NCI-H748 (cell line): ENCODE measurements around the gene PIK3CD.
"Not testable (repeated sequence)": the region's sequence is repeated elsewhere in the genome, so short reads cannot be mapped to it uniquely, and the experiment has no call there.

Experiments
- DNase-seq: peaks from one replicate; lab custom pipeline; 2025; ENCODE audit not compliant: unreplicated experiment; lab: John Stamatoyannopoulos, UW

Gene PIK3CD

DNA sequence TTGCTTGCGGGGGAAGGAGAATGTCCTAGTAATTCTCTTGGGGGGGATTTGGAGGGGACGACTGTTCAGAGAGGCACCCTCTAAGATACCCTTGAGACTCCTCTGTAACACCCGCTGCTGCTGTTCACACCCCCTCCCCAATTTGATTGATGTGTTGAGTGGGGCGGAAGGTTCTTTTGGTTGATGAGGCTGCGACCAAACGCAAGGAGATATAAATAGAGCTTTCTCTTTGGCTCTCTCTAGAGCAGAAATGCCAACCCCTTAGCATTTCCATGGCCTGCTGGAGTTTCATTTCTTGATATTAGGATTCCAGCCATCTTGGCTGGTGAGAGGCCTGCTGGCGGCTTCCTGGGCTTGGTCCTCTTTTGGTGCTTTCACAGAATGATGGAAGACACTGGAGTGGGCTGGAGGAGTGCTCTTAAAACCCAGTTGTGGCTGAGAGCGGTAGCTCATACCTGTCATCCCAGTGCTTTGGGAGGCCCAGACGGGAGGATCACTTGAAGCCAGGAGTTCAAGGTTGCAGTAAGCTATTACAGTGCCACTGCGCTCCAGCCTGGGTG, 2.0 kb downstream of the PIK3CD start:
- no peak for DNase-seq

- DNase-seq = no peak
Measured at GRCh38 chr1:9654051-9654833, 2.7 kb downstream of the PIK3CD start.

DNA sequence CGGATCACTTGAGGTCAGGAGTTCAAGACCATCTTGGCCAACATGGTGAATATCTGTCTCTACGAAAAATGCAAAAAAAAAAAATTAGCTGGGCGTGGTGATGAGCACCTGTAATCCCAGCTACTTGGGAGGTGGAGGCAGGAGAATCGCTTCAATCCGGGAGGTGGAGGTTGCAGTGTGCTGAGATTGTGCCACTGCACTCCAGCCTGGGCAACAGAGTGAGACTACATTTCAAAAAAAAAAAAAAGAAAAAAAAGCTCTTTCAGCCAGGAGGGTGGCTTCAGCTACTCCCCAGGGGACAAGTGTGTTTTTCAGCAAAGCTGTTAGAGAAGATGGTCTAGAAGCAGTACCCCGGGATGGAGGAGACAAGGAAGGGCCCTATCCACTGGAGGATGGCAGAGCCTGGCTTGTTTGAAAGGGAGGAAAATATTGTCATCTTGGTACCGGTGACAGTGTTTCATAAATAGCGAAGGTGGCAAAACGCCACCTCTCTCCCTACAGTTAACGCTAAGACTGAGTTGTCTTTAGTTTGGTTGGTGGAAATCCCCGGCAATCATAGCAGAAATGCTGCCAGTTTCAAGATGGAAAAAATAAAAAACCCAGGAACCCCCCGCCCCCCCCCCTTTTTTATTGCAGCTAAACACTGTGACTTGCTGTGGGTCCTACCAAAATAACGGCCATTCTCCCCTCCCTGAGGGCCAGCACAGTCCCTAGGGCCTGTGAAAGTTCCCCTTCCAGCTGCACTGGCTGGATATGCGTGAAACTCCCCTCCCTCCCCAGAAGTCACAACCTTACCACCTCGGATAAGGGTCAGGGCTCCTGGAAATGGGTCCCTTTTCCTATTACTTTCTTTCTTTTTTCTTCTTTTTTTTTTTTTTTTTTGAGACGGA, 3.5 kb downstream of the PIK3CD start:
- no peak for DNase-seq

DNA sequence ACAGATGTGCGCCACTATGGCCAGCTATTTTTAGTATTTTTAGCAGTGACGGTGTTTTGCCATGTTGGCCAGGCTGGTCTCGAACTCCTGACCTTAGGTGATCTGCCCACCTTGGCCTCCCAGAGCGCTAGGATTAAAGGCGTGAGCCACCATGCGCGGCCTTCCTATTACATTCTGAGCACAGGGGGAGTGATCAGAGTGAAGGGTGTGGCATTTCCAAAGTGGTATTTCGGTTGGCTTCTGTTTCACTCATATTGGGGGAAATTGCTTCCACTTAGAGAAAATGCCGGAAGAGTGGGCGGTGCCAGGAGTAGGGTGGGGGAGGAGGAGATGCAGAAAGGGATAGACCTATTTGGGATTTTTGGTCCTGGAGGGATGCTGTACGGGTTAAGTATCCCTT, 4.3 kb downstream of the PIK3CD start:
- DNase-seq = no peak

DNA sequence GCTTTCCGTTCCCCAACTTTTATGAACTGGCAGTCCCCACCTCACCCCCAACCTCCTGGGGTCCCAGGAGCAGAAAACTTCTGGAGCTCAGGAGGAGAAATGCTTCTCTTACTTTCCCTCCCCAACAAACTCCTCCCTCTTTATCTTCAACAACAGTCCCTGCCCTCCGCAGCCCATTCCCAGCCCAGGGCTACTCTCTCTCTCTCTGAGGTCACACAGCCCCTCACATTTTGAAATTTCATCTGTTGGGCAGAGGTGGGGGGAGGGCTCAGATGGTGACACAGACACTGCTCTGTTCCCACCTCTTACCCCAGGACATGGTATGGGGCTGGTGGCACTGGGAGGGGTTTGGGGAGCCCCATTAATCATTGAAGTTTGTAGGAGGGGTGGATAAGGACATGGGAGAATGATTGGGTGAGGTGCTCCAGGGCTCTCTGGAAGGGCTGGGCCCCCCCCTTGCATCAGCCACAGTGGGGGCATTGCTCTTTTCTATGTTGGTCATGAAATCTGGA, 6.0 kb downstream of the PIK3CD start:
- no peak for DNase-seq

DNA sequence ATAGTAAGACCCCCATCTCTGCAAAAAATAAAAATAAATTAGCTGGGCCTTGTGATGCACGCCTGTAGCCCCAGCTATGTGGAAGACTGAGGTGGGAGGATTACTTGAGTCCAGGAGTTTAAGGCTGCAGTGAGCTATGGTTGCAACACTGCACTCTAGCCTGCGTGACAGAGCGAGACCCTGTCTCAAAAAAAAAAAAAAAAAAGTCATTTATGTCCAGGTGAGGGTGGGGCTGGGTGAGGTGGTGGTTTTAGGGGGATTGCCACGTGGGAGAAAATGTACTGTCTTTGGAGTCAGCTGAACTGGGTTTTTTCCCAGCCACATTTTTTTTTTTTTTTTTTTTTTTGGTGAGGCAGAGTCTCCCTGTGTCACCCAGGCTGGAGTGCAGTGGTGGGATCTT, 6.7 kb downstream of the PIK3CD start:
- DNase-seq = no peak

- DNase-seq = no peak
Measured at GRCh38 chr1:9659328-9659727, 7.8 kb downstream of the PIK3CD start.

DNA sequence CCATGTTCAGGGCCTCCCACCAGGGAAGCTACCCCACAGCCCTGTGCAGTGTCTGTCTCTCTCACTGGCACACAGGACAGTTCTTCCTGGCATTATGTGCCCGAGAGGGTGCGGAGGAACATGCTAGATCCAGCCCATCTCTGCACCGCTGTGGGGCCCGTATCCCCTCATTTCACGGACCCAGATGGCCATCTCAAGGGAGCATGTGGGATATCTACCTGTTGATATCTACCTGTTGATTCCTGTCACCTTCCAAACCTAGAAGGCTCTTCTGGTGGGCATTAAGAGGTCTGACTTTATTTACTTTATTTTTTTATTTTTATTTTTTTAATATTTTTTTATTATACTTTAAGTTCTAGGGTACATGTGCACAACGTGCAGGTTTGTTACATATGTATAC, 11.7 kb downstream of the PIK3CD start:
- no peak for DNase-seq

- DNase-seq = no peak
Measured at GRCh38 chr1:9665193-9665592, 13.7 kb downstream of the PIK3CD start.

DNA sequence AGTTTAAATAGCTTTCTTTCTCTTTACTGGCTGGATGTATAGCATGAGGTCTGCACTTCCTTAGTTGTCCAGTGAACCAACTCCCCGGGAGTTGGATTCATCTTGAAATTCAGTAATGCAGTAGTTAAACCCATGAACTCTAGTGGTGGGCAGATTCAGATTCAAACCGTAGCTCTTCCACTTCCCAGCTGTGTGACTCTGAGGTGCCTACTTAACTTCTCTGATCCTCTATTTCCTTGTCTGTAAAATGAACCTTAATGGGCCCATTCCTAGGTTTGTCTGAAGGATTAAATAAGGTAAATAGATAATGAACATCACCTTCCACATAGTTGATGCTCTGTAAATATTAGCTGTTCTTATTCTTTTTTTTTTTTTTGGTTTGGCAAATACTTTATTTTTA, 16.5 kb downstream of the PIK3CD start:
- no peak for DNase-seq

DNA sequence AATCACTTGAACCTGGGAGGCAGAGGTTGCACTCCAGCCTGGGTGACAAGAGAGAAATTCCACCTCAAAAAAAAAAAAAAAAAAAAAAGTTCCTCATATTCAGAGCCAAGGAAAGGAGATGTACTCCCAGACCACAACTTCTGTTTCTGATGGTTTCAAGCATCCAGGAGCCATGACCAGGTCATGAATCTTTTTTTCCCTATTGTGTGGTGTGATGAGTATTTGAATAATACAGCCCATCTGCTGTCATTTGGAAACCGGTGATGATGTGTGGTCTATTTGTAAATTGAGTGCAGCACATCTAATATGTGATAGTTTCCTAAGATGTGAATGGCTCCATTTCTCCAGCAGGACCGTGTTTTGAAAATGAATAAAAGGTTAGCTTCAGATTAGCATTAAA, 18.6 kb downstream of the PIK3CD start:
- no peak for DNase-seq

GRCh38 chr1:9671377-9672140, 20.0 kb downstream of the PIK3CD start:
- DNase-seq = no peak

- no peak for DNase-seq
Measured at GRCh38 chr1:9672444-9672843, 20.9 kb downstream of the PIK3CD start.

GRCh38 chr1:9675393-9675792, 23.9 kb downstream of the PIK3CD start:
- no peak for DNase-seq

GRCh38 chr1:9676128-9676527, 24.6 kb downstream of the PIK3CD start:
- not testable (repeated sequence) for DNase-seq

DNA sequence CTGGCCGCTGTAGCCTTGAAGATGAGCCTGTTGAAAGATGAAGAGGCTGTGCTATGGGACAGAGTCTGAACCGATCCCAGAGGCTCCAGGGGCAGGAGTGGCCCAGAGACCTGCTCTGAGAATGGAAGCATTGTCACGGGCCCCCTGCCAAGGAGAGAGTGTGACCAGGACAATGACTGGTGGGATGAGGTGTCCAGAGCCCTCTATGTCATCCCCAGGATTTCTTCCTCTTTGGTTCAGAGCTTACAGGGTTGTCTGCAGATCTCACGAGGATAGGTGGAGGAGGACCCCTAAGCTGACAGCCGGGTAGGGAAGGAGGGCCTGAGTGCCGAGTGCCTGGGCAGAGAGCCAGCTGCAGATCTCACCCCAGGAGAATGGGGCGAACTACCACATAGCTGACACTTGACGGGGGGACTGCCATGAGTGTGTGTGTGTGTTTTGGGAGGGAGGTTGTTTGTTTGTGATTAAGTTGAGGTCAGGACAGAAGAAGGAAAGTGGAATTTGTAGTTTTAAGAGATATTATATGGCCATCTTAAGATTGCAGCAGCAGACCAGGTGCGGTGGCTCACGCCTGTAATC, 25.4 kb downstream of the PIK3CD start:
- DNase-seq = no peak

DNA sequence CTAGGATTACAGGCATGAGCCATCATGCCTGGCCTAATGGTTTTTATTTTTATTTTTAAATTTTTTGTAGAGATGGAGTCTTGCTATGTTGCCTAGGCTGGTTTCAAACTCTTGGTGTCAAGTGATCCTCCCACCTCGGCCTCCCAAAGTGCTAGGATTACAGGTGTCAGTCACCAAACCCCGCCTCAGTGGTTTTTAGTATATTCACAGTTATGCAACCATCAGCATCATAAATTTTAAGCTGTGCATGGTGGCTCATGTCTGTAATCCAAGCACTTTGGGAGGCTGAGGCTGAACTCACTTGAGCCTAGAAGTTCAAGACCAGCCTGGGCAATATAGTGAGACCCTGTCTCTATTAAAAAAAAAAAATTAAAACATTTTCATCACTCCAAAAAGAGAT, 28.6 kb downstream of the PIK3CD start:
- DNase-seq = no peak

GRCh38 chr1:9680828-9681227, 29.3 kb downstream of the PIK3CD start:
- DNase-seq = no peak

GRCh38 chr1:9684801-9685200, 33.3 kb downstream of the PIK3CD start:
- DNase-seq = no peak

- DNase-seq = peak; percentile 80
Measured at GRCh38 chr1:9687120-9687873, 35.8 kb downstream of the PIK3CD start.
